GM12801 (cell line): ENCODE data around the gene PCDHGC4.

Experiments
- CTCF ChIP-seq: IDR thresholded peaks from one replicate; pipeline ENCODE4 v1.5.1; 2011; ENCODE audit warnings: control low read depth; ENCODE audit not compliant: insufficient read length; ENCODE audit errors: extremely low read depth

Gene PCDHGC4

GRCh38 chr5:141528291-141528984 is 43.6 kb downstream of the PCDHGC4 start:
- no peak for TF ChIP-seq CTCF

GRCh38 chr5:141529002-141529401 is 44.2 kb downstream of the PCDHGC4 start:
- TF ChIP-seq CTCF = no peak

GRCh38 chr5:141529873-141530272 is 45.0 kb downstream of the PCDHGC4 start:
- TF ChIP-seq CTCF = no peak

GRCh38 chr5:141532726-141533125 is 47.9 kb downstream of the PCDHGC4 start:
- no peak for TF ChIP-seq CTCF

- TF ChIP-seq CTCF = no peak
Observed at GRCh38 chr5:141533897-141534296, 49.1 kb downstream of the PCDHGC4 start.

- no peak for TF ChIP-seq CTCF
Observed at GRCh38 chr5:141534492-141535213, 49.8 kb downstream of the PCDHGC4 start.
